GM19043 (cell line): ENCODE measurements around the gene KREMEN1.

Source experiments
- ATAC-seq: cut with Tn5 transposase; IDR thresholded peaks from one replicate; pipeline ENCODE4 v1.9.1; 2021; ENCODE audit warnings: low read depth; ENCODE audit not compliant: unreplicated experiment

KREMEN1 gene

GRCh38 chr22:29215012-29215860 is 142.4 kb downstream of the KREMEN1 start:
- no peak for ATAC-seq

DNA sequence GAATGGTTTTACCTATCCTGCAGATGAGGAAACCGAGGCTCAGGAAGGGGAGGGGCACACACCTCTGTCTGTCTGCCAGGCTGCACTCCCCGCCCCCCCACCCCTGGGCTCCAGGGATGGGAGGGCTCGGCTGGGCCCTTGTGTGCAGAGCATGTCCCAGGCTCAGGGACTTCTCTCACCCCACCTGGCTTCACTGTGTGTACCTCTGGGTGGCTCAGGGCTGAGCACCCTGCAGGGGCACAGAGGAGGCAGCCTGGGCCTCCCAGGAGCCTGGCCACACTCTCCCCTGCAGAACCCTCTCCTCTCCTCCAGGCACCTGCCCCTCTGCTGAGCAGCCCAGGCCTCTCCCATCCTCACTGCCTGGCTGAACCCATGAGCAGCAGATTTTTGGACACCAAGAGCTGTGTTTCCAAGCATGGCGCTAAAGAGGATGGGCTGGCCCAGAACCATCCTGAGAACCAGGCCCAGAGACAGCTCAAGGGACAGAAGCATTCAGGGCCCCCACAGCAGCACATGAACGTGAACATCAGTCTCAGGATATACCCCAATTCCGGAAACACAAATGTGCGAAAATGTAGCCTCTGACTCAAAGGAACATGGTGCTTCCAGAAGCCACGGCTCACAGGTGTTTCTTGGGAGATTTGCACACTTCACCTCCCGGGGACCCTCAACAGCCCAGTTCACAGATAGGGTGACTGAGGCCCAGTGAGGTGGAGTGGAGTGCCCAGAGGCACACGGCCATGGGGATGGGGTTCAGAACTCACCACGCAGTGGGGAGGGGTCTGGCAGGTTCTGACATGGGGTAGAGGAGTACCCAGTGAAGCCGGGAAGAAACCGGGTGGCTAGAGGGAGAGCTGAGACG is 143.4 kb downstream of the KREMEN1 start:
- no peak for ATAC-seq

DNA sequence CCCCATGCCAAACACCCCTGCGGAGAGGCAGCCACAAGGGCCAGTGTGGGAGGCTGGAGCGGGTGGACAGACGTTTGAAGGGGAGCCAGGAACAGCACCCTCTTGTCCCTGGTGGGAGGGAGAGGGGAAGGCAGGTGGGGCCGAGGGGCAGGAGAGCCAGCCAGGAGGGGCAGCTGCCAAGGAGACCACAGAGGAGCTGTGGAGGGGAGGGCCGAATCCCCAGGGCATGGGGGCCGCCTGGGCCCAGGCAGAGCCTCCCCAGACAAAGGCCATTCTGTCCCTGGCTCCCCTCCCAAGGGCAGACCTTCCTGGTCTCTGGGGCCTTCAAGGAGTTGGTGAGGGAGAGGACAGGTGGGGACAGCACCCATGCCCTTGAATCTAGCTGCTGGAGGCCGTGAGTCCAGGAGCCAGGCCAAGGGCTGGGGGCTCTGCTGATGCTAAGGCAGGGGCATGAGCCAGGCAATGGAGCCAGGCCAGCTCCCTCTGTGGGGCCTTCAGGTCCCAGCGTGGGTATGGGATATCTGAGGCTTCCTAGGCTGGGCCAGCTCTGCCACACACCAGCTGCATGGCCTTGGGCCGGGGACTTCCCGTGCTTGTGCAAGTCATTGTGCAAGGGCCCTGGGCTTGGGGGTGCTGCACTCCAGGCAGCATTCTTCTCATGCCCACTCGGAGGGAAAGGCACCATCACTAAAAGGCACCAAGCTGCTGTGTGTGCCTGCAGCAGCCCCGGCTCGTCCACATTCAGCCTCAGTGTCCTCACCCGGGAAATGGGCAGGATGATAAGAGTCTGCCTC is 144.2 kb downstream of the KREMEN1 start:
- ATAC-seq = no peak
